Epithelial cell of prostate (primary cell): ENCODE data around the gene RIPK4.
A peak's percentile ranks its signal among the peaks of the same experiment; 100 is the strongest.
"Not testable (repeated sequence)": the region's sequence is repeated elsewhere in the genome, so short reads cannot be mapped to it uniquely, and the experiment has no call there.

ENCODE experiments used
- DNase-seq: peaks from one replicate; pipeline ENCODE4 v3.0.0-alpha.2; 2011; ENCODE audit warnings: low read depth, low spot score
- H3K27ac ChIP-seq: fragments of 450-650 bp; 2 replicates; pipeline ENCODE4 v1.5.1; 2017; ENCODE audit warnings: mild to moderate bottlenecking

The RIPK4 gene

DNA sequence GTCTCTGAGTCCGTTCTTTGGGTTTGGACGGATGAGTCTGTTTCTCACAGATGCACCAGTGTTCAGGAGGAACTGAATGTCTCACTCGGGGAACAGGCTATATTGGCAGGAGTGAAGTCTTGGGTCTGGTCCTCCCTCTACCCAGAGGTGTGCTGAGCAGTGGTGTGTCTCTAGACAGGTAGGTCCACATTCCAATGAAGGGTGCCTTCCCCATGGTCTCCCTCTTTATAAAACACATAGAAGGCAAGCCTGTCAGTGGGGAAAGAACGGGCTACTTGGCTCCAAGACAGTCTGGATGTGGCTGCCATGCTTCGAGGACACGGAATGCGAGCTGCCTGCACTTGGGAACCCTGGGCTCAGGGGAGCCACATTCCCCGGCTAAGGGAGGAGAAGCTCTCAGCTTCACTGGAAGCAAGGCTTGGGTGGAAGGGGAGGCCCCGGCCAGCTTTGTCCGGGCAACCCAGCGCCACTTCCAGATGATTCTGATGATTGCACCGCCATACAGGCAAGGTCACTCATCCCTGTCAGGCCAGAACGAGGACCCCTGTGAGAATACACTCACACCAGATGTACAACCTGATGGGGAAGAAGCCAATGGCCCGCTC is 29.7 kb upstream of the RIPK4 start:
- no peak for DNase-seq
- H3K27ac ChIP-seq = no peak overlapping the region

DNA sequence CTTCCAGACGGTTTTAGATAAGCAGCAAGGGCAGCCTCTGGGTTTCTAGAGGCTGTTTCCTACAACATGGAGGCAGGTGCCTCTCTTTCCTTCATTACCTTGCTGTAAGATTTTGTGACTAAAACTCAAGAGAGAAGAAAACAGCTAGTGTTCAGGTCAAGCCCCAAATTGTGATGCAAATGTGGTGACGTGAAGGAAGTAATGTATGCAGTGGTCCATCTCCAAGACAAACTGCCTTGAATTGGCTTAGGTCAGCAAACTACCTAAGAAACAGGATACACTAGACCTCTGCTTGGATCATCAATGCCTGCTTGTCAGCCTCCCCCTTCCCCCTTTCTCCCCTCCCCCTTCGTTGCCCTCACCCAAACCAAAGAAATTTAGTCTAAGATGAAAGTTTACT is 28.9 kb upstream of the RIPK4 start:
- no peak for DNase-seq
- H3K27ac ChIP-seq = no peak overlapping the region

DNA sequence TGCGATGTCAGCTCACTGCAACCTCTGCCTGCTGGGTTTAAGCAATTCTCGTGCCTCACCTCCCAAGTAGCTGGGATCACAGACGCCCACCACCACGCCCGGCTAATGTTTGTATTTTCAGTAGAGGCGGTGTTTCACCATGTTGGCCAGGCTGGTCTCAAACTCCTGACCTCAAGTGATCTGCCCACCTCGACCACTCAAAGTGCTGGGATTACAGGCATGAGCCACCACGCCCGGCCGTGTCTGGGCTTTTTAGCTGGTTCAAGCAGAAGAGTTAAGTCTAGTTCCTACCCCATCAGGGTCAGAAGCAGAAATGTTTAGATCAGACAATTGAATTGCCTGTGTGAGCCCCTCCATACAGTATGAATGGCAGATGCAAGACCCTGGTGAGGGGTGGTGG is 27.7 kb upstream of the RIPK4 start:
- DNase-seq = no peak
- H3K27ac ChIP-seq = no peak overlapping the region

DNA sequence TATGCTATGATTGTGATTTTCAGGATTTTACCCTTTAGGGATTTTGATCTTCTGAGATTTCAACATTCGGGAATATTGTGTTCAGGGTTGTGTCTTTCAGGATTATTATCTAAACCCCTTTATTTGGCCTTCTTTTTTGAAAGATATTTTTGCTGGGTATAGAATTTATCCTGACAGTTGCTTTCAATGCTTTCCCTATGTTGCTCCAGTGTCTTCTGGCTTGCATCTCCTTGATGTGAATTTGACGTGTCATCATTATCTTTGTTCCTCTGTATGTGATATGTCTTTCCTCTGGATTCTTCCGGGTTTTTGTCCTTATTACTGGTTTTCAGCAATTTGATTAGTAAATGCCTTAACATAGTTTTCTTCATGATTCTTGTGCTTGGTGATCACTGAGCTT is 25.9 kb upstream of the RIPK4 start:
- no peak overlapping the region for H3K27ac ChIP-seq
- no peak for DNase-seq

DNA sequence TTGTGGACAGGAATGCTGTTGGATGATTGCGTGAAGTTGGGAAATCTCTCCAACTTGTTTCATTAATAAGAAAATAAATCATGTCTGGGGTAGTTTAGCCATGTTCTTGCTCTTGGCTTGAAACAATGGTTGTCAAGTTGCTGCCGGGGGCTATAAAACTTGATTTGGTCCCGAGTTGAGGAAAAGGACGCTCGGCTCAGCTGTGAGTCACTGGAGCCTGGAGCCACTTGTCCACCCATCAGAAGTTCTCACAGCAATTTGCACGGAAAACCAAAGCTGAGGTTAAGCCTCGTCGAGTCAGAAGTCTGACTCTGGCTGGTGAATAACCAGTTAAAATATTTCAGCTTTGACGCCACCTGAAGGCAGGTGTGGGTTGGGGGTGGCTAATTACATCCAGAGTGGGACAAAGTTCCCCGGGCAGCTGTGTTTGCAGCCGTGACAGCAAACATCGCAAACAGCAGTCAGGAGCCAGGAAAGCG is 19.7 kb upstream of the RIPK4 start:
- peak overlapping the region; percentile 84 for H3K27ac ChIP-seq
- DNase-seq = peak; percentile 98

DNA sequence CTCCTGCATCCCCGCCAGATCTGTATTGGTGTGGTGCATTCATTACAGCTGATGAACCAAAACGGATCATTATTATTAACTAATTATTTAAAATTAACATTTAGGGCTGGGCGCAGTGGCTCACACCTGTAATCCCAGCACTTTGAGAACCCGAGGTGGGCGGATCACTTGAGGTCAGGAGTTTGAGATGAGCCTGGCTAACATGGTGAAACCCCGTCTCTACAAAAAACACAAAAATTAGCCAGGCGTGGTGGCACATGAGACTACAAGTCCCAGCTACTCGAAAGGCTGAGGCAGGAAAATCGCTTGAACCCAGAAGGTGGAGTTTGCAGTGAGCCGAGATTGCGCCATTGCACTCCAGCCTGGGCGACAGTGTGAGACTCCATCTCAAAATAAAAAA is 18.4 kb upstream of the RIPK4 start:
- not testable (repeated sequence) for DNase-seq, H3K27ac ChIP-seq

DNA sequence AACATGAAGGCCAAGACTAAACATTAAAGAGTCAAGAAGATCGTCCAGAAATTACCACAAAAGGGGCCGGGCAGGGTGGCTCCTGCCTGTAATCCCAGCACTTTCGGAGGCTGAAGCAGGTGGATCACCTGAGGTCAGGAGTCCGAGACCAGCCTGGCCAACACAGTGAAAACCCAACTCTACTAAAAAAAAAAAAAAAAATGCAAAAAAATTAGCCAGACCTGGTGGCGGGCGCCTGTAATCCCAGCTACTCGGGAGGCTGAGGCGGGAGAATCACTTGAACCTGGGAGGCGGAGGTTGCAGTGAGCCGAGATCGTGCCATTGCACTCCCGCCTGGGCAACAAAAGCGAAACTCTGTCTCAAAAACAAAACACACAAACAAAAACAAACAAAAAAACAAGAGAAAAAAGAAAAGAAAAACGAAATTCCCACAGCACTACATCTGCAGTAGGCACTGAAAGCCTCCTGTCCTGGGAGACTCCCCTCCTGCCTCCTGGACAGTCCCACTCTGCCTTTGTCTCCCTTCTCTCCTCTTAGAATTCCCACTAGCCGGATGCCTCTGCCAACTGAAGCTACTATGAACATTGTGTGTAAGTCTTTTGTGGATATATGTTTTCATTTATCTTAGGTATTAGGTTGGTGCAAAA is 17.7 kb upstream of the RIPK4 start:
- H3K27ac ChIP-seq = peak overlapping the region; percentile 71
- DNase-seq = no peak

DNA sequence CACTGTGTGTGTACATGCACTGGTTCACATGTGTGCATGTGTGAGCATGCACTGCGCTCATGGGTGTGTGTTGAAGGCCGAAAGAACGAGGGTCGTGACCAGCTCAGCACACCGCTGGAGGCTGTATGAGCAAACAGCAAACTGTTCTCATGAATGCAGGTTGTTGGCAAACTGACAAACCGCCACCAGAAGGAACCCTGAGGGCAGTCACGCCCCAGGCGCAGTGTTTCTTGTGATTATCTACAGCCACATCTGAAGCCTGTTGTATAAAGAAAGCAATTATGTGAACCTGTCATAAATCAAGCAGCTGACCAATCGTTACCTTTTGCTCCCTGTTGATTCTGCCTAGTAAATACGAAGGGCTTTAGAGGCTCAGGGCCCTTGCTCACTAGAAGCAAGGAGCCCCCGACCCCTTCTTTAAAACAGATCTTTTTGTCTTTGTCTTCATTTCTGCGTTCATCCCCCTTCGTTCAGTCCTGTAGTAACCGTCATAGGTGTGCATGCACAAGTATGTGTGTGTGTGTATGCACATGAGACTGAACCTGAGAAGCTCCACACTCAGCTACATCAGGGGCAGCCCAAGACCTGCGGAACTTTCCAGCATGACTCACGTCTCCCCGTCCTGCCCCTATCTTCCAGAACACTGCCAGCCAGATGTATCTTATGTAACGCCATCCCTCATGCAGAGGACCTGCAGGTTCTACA is 16.8 kb upstream of the RIPK4 start:
- peak overlapping the region; percentile 71 for H3K27ac ChIP-seq
- peak; percentile 97 for DNase-seq

DNA sequence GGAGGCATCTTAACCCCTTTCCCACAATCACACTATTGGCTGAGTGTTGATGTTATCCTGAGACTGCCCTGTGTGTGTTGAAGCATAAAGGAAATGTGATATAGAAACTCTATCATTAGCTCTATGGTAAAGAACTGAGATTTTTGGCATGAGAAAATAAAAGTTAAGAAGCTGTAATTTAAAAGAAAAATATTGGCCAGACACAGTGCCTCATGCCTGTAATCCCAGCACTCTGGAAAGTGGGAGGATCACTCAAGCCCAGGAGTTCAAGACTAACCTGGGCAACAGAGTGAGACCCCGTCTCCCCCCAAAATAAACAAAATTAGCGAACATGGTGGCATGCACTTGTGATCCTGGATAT is 14.2 kb upstream of the RIPK4 start:
- DNase-seq = no peak
- H3K27ac ChIP-seq = no peak overlapping the region

DNA sequence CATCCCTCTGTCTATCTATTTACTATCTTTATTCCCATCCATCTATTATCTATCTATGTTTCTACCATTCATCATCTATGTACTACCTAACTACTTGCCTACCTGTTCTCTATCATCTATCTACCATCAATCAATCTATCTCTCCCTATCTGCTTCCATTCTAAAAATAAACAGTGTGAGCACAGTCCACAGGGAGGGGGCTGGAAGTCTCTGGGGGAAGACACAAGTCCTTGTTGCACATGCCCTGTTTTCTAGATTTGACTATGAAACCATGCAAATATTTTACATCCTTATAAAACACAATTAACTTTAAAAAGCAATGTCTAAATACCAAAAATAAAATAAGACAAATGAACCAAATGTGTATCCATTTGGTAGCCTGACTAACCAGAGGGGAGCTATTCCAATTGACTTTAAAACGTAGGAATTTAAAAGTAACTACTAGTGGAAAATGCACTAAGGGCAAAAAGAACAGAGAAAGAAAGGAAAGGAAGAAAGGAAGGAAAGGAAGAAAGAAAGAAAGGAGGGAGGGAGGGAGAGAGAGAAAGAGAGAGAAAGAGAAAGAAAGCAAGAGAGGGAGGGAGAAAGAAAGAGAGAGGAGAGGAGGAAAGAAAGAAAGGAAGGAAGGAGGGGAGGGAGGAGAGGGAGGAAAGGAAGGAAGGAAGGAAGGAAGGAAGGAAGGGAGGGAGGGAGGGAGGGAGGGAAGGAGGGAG is 13.6 kb upstream of the RIPK4 start:
- no peak for DNase-seq
- no peak overlapping the region for H3K27ac ChIP-seq

DNA sequence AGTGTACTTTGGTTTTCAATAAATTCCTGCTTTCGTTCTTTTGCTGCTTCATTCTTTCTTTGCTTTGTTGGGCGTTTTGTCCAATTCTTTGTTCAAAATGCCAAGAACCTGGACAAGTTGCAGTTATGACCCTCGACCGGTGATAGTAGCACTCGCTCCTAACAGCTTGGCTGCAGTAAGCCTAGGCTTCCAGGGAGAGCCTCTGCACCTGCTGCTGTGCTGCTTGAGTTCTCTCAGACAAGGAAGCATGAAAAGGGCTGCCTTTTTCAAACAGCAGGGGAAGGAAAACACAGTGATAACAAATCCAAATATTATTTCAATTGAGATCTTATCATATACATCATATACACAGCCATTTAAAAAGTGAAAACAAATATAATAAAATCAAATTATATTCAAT is 12.8 kb upstream of the RIPK4 start:
- H3K27ac ChIP-seq = no peak overlapping the region
- DNase-seq = no peak

DNA sequence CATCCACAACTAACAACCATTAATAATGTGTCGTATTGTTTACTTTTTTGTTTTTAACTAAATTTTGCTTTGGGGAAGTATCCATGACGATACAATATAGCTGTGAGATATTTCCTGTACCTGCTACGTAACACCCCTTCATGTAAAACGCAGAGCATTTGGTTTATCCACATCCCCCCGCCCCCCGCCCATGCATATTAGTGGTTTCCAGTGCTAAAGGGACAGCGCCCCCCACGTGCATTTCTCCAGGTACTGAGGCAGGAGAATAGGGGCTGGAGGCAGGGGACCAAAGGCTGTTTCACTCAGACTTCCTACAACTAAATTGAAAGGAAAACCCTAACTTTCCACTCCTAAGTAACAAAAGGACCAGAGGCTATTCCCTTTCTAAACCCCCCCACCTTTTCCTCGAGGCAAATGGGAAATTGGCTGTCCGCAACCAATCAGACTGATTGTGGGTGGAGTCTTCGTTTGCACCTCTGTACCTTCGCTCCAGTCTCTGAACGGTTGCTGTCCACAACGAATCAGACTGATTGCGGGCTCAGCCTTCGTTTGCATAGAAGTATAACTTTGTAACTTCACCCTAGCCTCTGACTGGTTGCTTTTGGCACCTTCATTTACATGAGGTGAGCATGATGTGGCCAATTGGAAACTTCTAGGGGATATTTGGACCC is 12.2 kb upstream of the RIPK4 start:
- no peak overlapping the region for H3K27ac ChIP-seq
- DNase-seq = no peak

DNA sequence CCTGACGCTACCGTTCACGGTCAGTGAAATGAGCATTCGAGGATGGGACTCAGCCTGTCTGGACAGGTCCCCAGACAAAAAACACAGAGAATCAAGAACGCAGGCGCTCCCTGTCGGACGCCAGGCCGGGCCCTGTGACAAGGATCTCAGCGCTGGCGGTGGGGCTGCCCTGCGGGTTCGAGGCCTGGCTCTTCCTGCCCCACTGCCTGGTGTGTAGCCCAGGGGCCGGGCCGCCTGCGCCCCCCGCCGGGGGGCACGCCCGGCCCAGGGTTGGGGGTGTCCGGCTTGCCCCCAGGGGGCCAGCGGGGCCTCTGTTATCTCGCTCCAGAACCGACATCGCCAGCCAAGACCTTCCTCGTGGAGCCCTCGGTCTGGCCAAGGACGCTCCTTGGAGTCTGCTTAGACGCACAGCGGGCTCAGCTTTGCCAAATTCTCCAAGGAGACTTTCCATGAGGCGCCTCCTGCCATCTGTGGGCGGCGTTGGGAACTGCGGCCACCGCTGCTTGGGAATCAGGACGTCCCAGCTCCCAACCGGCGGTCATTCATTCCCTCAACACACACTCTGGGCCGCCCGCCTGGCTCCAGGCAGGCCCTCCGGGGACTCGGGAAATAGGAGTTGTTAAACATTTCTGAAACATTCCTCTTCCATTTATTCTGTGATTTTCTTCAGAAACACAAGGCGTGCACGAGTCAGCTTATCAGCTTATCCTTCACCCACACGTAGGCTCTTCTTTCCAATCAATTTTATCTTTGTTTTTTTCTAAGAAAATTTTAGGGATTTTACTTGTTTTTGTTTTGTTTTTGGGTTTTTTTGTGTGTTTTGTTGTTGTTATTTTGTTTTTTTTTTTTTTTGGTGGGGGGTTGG is 11.3 kb upstream of the RIPK4 start:
- no peak for DNase-seq
- peak overlapping the region; percentile 57 for H3K27ac ChIP-seq

DNA sequence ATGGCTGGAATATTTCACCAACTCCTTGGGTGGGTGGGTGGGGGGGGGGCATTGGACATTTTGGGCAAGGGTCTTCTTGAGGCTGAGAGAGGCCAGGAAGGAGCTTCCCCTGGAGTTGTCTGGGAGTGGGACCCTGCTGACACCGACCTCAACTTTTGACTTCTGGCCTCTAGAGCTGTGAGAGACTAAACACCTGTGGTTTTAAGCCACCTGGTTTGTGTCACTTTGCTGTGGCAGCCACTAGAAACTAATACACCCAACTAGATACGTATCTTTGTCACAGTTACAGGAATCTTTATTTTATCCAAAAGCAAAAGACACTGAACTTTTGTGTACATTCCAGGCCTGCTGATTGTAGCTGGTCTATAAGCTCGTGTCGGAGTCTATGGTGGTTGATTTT is 9.9 kb upstream of the RIPK4 start:
- DNase-seq = no peak
- H3K27ac ChIP-seq = no peak overlapping the region

DNA sequence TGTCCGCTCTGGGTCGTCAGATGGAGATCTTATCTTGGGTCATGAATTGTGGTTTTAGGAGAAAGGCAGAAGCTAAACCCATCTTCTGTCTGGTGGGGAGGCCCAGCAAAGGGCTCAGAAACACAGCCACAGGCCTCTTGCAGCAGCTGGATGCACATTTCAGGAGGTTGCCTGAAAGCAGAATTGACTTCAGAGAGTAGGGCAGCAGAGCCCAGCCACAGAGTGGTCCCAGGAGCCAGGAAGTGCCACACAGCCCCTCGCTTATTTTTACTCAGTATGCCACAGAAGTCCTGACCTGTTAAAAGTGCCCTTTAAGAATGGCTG is 8.3 kb upstream of the RIPK4 start:
- H3K27ac ChIP-seq = no peak overlapping the region
- DNase-seq = no peak

DNA sequence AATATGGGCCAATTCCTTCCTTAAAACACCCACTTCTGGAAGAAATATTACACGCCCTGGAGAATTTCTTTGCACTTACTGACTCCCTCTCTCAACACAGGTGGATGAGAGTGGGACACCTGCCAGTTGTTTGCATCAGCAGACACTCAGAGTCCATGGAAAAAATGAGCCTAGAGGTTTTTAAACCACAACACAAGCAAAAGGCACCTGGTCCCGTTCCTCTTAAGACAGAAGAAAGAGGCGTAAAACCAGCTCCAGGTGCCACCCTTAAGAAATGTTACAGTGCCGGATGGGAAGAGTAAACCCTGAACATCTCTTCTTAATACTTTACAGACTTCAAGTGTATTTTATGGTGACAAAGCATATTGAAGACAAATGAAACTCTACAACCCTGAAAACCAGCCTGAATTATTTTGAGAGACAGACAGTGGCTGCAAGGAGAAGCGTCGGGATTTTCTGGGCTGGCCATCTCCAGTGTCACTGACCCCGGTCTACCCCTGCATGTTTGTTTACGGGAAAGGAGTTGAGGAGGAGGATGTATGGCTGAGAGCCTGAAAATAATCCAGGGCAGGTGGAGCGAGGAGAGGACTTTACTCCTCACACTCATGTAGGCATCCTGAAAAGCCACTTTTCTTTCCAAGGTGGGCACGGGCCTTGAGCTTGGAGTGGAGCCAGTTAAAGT is 7.8 kb upstream of the RIPK4 start:
- DNase-seq = no peak

DNA sequence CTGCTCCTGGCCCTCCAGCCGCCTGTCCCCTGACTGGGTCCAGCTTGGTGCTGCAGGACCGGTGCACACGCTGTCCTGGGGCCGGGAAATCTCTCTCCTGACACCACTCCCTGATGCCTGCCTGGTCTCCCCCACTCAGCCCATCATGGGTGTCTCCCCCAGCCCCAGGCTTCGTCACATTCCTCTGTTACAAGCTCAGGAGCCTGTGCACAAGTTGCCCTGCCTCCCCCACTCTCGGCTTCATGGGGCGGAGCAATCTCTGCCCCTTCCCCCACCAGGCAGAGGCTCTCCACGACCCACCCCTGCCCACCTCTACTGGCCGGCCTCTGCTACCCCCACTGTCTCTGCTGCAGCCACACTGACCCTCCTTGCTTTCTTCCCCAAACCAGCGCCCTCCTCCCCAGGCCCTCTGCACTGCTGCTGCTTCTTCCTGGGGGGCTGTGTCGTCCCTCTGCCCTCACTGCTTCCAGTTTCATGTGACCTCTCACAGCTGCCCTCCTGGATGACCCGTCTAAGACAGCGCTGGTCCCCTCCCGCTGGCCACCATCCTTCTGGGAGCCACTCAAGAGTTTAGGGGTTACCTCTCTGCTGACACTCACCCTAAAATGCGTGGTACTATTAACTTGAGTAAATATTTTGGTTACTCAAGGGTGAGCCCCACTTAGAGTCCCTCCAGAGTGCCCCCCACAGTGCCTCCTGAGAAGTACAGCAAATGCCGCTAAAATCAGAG is 5.7 kb upstream of the RIPK4 start:
- no peak for DNase-seq
- H3K27ac ChIP-seq = no peak overlapping the region

More for the DNA sequence above, 7.8 kb upstream of the RIPK4 start:
- H3K27ac ChIP-seq = no peak overlapping the region

DNA sequence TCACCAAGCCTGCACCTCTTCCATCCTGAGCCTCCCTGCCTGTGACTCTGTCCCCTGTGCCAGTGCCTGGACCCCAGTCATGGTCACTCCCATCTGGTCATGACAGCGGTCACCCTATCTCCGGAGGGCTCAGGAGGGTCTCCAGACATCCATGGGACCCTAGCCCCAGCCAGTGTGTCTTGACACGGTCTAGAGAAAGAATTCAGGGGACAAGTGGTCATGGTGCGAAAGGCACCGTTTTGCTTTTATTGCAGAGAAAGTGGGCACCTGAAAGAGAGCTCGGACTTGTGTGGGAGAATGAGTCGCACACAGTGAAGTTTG is 4.7 kb upstream of the RIPK4 start:
- no peak overlapping the region for H3K27ac ChIP-seq
- DNase-seq = no peak
